ENCODE measurements around the gene HAL. TPM values are rescaled to one million over a fixed set of nuclear protein-coding genes. Genes with fewer than 3 reads are reported as not detected.

HAL gene
- total RNA-seq, 2 donors from 2014 or later: 0.29 to 1.2 TPM

DNA sequence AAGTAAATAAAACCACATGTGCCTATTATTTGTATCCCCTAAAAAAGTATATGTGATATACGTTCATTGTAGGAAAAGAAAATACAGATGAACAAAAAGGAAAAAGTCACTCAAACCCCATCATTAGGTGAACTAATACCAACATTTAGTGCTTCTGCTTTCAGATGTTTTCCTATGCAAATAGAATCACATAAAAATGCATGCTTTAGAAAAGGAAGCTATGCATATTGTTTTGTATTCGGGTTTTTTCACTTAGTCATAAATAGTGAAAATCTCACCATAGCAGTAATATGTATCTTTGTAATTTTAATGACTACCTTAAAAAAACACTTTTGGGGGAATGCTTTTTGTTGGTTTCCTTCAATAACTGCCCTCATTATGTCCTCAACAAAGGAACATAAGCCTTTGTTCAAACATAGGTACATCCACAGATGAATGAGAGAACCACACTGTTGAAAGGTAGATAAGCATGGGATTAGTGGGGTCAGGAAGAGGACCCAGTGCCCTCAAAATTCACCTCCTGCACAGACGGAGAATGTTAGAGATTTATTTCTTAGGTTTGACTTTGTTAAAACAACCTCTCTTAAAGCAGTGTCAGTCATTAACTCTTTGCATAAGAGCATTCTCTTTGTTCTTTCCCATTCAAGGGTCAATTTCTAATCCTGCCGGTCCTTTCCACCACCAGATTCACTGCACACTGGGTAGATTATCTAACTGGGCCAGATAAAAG lies 46.5 kb downstream of the HAL start:
- intact Hi-C loops (cut with DNase I): no loop called here
- DNase-seq (ENCODE audit: low spot score): no peak

GRCh38 chr12:95944108-95944704 lies 51.9 kb downstream of the HAL start:
- intact Hi-C loops (cut with DNase I): no loop called here
- DNase-seq (ENCODE audit: low spot score): no peak

GRCh38 chr12:95943330-95943842 lies 52.8 kb downstream of the HAL start, which contains the start of gene AMDHD1:
Gene AMDHD1 (plus strand): TSS chr12:95943331. CDS start chr12:95943399, 68 bp downstream.
- peak; percentile 85 for DNase-seq (ENCODE audit: low spot score)
- intact Hi-C loops (cut with DNase I): no loop called here

DNA sequence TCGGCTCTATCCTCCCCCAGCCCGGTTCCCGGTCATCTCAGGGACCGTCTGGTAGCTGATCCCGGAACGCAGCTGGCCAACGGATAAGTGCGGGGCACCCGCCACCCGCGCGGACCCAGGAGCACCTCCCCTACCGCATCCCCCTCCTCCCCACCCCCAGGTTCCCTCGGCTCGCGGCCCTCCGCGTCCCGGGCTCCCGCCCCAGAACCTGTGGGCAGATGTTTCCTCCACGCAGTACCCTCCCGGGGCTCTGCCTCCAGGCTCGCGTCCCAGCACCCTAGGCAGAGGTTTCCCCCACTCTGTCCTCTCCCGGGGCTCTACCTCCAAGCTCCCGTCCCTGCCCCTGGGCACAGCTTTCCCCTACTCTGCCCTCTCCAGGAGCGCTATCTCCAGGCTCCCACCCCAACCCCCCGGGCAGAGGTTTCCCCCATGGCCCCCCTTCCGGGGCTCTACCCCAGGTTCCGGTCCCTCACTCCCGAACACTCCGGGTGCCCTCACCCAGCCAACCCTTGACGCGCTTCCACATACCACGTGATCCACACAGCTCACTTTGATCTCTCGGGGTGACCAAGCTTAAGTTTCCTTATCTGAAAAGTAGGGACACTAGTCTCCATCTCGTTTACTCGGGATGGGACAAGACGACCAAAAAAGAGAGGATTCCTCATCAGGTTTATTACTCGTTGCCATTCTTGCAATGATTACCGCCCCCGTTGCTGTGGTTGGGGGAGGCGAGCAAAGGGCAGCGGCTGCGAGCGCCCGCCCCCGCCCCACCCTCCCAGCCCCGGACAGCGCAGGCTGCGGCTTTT lies 53.4 kb downstream of the HAL start, which contains the start of gene CCDC38:
TSS of gene CCDC38 (minus strand) at position 91 of the 806 bp plus-strand sequence. CDS start 6,105 bp downstream, outside the sequence.
- DNase-seq (ENCODE audit: low spot score): peak; percentile 92
- intact Hi-C loops (cut with DNase I): no loop called here

DNA sequence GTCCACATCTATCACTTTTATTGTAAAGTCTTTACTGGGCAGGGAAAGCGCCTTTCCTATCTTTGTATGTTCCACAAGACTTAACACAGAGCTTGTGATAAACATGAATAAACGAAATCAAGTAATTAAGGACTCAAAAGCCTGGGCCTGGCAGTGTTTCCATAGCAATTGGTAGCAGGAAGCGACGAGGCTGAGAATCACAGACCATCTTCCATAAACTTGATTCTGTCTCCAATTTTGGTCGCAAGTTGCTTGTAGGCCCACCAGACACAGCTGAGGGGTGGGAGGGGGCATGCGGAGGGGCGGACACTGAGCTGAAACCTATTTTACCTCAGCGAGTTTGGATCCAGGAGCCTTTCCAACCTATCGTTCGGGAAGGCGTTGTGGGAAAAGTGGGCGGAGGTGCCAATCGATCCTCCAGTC lies 54.0 kb downstream of the HAL start:
- no peak for DNase-seq (ENCODE audit: low spot score)
- intact Hi-C loops (cut with DNase I): no loop called here

- intact Hi-C loops (cut with DNase I): no loop called here
- DNase-seq (ENCODE audit: low spot score): no peak
Measured at GRCh38 chr12:95940514-95940913, 55.6 kb downstream of the HAL start.

Other genes starting within 250 kb of the HAL start
- gene NTN4, start 205.6 kb downstream of the HAL start, total RNA-seq: 10 to 100 TPM; 20.5 to 24.6 TPM
- gene SNRPF, start 137.4 kb downstream of the HAL start, total RNA-seq: 10 to 100 TPM; 14.0 to 15.2 TPM
- gene CCDC38, start 53.7 kb downstream of the HAL start, total RNA-seq: not detected
- gene AMDHD1, start 53.0 kb downstream of the HAL start, total RNA-seq: under 1 TPM; 0.29 to 0.46 TPM
- gene LTA4H, start 39.2 kb upstream of the HAL start, total RNA-seq: 10 to 100 TPM; 38.2 to 38.4 TPM
- gene ELK3, start 198.0 kb upstream of the HAL start, total RNA-seq: 10 to 100 TPM; 60.6 to 77.3 TPM

Measured in posterior vena cava (tissue), 2 donors.